ENCODE results near the gene SIDT2. TPM values are rescaled to one million over a fixed set of nuclear protein-coding genes. Genes with fewer than 3 reads are reported as not detected.

Gene SIDT2
- total and polyA plus RNA-seq, 2 of the 13 experiments (the other 11 are each of a cell fraction or from before 2014, with no cell fraction given): 11.5 to 28.0 TPM

GRCh38 chr11:117183724-117184349, 5.3 kb downstream of the SIDT2 start:
- ChIA-PET CTCF (ENCODE audit: low intra/inter-chr PET ratio, low total read pairs) (no interaction called here), POLR2A (no interaction called here)
- ATAC-seq (no peak), DNase-seq (ENCODE audit: low spot score) (no peak), FAIRE-seq (no peak)
- peaks cover 6% of the 10 kb centered on the region for H3K79me2 ChIP-seq (ENCODE audit: insufficient read depth, low read length)
- H3K27ac ChIP-seq (ENCODE audit: extremely low read length, insufficient read depth, low read length): no peak overlapping the region
- H3K4me3 ChIP-seq (replicated peaks in 1 of 3; ENCODE audit: insufficient read depth in 1 of 3, low read depth in 2 of 3, low read length in 3 of 3): no peak overlapping the region
- 94% methylated on average over 9 of the region's 11 CpGs for WGBS (ENCODE audit: low lambda C conversion rate)
- H3K4me1 ChIP-seq (ENCODE audit: insufficient read depth, low read length): peaks cover 37% of the 10 kb centered on the region
- no peak overlapping the region for H2AFZ ChIP-seq (ENCODE audit: low read length)
- no peaks in the 10 kb centered on the region; the same call in 1 of the 2 replicates for H4K20me1 ChIP-seq (ENCODE audit: insufficient read depth, low read length)
- H3K9ac ChIP-seq (ENCODE audit: insufficient read depth, low read depth, low read length): no peak overlapping the region
- no TSS peak for BruUV-seq (replicated peaks)
- H3K36me3 ChIP-seq (replicated peaks in 1 of 2; ENCODE audit: control insufficient read depth in 1 of 2, insufficient read depth in 2 of 2, low read length in 2 of 2): peaks cover 6 to 15% of the 10 kb centered on the region in 2 experiments; a peak in 4 of 5 replicates
- TF ChIP-seq JUND (CRISPR knock-in tag; IDR thresholded peaks at IDR 0.05): no peak
- H3K27me3 ChIP-seq (ENCODE audit: control insufficient read depth in 1 of 2, insufficient read depth in 2 of 2, low read length in 2 of 2): no peaks in the 10 kb centered on the region; a peak in 1 of 5 replicates
- no peak overlapping the region for H3K4me2 ChIP-seq (ENCODE audit: low read depth, low read length)
- H3K9me3 ChIP-seq (ENCODE audit: low read length): no peaks in the 10 kb centered on the region
- in situ Hi-C loops (cut with HindIII; ENCODE audit: extremely low pct_ligation_motif_present, low pct_unique_long_range_greater_than_20kb): loop anchor here (5.0 kb wide), 1 partner anchor 38 kb away; no protein-coding TSS in a partner anchor
- intact Hi-C loops (cut with micrococcal nuclease; ENCODE audit: unreplicated experiment): no loop called here

GRCh38 chr11:117185736-117186430, 7.3 kb downstream of the SIDT2 start:
- DNase-seq (ENCODE audit: low spot score) (no peak), FAIRE-seq (no peak), ATAC-seq (no peak)
- WGBS (ENCODE audit: low lambda C conversion rate): 95% methylated on average over 4 of the region's 5 CpGs
- intact Hi-C loops (cut with micrococcal nuclease; ENCODE audit: unreplicated experiment): no loop called here
- ChIA-PET CTCF (ENCODE audit: low intra/inter-chr PET ratio, low total read pairs) (no interaction called here), POLR2A (no interaction called here)
- Histone ChIP-seq H2AFZ (ENCODE audit: low read length) (no peak overlapping the region), H3K4me1 (ENCODE audit: insufficient read depth, low read length) (peaks cover 24% of the 10 kb centered on the region), H3K9me3 (ENCODE audit: low read length) (no peaks in the 10 kb centered on the region), H3K27ac (ENCODE audit: extremely low read length, insufficient read depth, low read length) (no peak overlapping the region), H3K4me3 (replicated peaks in 1 of 3; ENCODE audit: insufficient read depth in 1 of 3, low read depth in 2 of 3, low read length in 3 of 3) (no peak overlapping the region), H3K79me2 (ENCODE audit: insufficient read depth, low read length) (no peaks in the 10 kb centered on the region), H3K9ac (ENCODE audit: insufficient read depth, low read depth, low read length) (no peak overlapping the region), H3K27me3 (ENCODE audit: control insufficient read depth in 1 of 2, insufficient read depth in 2 of 2, low read length in 2 of 2) (no peaks in the 10 kb centered on the region), H3K36me3 (replicated peaks in 1 of 2; ENCODE audit: control insufficient read depth in 1 of 2, insufficient read depth in 2 of 2, low read length in 2 of 2) (peaks cover 8 to 24% of the 10 kb centered on the region in 2 experiments; a peak in 4 of 5 replicates), H3K4me2 (ENCODE audit: low read depth, low read length) (no peak overlapping the region), H4K20me1 (ENCODE audit: insufficient read depth, low read length) (no peaks in the 10 kb centered on the region; the same call in 1 of the 2 replicates)
- no peak for TF ChIP-seq CBFB (CRISPR knock-in tag; IDR thresholded peaks at IDR 0.05)
- no peak for TF ChIP-seq TGIF2 (CRISPR knock-in tag; IDR thresholded peaks at IDR 0.05)
- no peak for TF ChIP-seq AGO2 (optimal IDR thresholded peaks at IDR 0.05; ENCODE audit: low read depth, low read length)
- TF ChIP-seq ZFP91 (CRISPR knock-in tag; IDR thresholded peaks at IDR 0.05; ENCODE audit: borderline replicate concordance): no peak
- TF ChIP-seq IKZF5 (CRISPR knock-in tag; IDR thresholded peaks at IDR 0.05): no peak
- no peak for TF ChIP-seq STAT5B (CRISPR knock-in tag; IDR thresholded peaks at IDR 0.05)
- TF ChIP-seq ZMYM2 (CRISPR knock-in tag; IDR thresholded peaks at IDR 0.05): no peak
- TF ChIP-seq RBAK (CRISPR knock-in tag; IDR thresholded peaks at IDR 0.05): no peak
- no peak for TF ChIP-seq ZSCAN5A (CRISPR knock-in tag; IDR thresholded peaks at IDR 0.05; ENCODE audit: borderline replicate concordance)
- TF ChIP-seq GFI1 (CRISPR knock-in tag; IDR thresholded peaks at IDR 0.05; ENCODE audit: borderline replicate concordance): no peak
- no TSS peak for BruUV-seq (replicated peaks)
- in situ Hi-C loops (cut with HindIII; ENCODE audit: extremely low pct_ligation_motif_present, low pct_unique_long_range_greater_than_20kb): no loop called here

Measured in HepG2 (cell line).